Measurements from ENCODE around the gene CDT1. TPM values are rescaled to one million over a fixed set of nuclear protein-coding genes. Genes with fewer than 3 reads are reported as not detected.

The CDT1 gene
- total RNA-seq, 1 donor from 2014 or later = 10.8 TPM

DNA sequence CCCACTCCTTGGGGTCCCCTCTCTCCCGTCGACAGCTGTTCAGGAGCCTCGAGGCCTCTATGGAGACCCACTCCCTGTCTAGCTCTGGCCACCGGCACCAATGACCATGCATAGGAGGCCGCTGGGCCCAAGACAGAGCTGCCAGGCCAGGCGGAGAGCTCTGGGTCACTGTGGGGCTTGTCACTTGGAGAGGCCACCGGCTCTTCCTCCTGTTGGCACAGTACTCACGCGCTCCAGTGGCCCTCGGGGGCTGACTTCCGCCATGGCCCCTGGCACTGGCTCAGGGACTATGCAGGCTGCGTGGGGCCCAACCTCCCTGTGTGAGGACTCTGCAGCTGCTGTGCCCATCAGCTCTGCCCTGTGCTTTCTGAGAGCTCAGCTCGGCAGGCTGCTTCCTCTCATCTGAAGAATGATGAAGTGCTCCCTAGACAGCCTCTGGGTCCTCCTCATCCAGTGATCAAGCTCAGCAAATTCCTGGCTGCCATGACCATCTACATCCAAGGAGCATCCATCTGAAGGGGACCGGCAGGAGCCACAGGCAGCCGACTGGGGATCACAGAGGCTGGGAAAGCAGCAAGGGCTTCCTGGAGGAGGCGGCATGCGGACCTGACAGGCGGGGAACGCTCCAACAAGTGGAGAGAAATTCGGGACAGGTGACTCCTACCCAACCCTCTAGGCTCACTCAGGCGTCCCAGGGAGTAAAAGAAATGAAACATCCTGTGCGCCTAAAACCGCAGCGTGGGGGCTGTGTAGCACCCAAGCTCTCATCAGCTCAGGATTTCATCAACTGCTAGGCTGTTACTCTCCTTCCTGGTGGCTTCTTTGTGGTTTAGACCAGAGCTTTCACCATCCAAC, 36.4 kb downstream of the CDT1 start:
- TF ChIP-seq POLR2AphosphoS5 (IDR thresholded peaks at IDR 0.05; ENCODE audit: insufficient read depth in 1 of 2, low read depth in 1 of 2) (no peak), CTCF (IDR thresholded peaks at IDR 0.05) (no peak), POLR2A (IDR thresholded peaks at IDR 0.05) (no peak)
- no peak overlapping the region for H3K4me3 ChIP-seq
- H3K9me3 ChIP-seq = no peaks in the 10 kb centered on the region
- intact Hi-C loops (cut with DNase I) = no loop called here
- no peak overlapping the region for H3K27ac ChIP-seq
- peaks cover 0 to 24% of the 10 kb centered on the region in 2 donors for H3K36me3 ChIP-seq
- H3K4me1 ChIP-seq = no peaks in the 10 kb centered on the region
- H3K27me3 ChIP-seq = no peaks in the 10 kb centered on the region
- DNase-seq (ENCODE audit: extremely low spot score in 2 of 2) = no peak

- no peak for DNase-seq (ENCODE audit: extremely low spot score in 2 of 2)
- H3K27me3 ChIP-seq = no peaks in the 10 kb centered on the region
- H3K4me1 ChIP-seq = no peaks in the 10 kb centered on the region
- peaks cover 0 to 24% of the 10 kb centered on the region in 2 donors for H3K36me3 ChIP-seq
- intact Hi-C loops (cut with DNase I) = no loop called here
- H3K27ac ChIP-seq = no peak overlapping the region
- no peaks in the 10 kb centered on the region for H3K9me3 ChIP-seq
- no peak overlapping the region for H3K4me3 ChIP-seq
- TF ChIP-seq POLR2AphosphoS5 (IDR thresholded peaks at IDR 0.05; ENCODE audit: insufficient read depth in 1 of 2, low read depth in 1 of 2) = no peak
- TF ChIP-seq CTCF (IDR thresholded peaks at IDR 0.05) = no peak
- TF ChIP-seq POLR2A (IDR thresholded peaks at IDR 0.05) = no peak
Observed at GRCh38 chr16:88840600-88841215, 37.1 kb downstream of the CDT1 start.

- intact Hi-C loops (cut with DNase I) = no loop called here
- no peak for TF ChIP-seq CTCF (IDR thresholded peaks at IDR 0.05)
- TF ChIP-seq POLR2AphosphoS5 (IDR thresholded peaks at IDR 0.05; ENCODE audit: insufficient read depth in 1 of 2, low read depth in 1 of 2) = no peak
- TF ChIP-seq POLR2A (IDR thresholded peaks at IDR 0.05) = no peak
- H3K4me1 ChIP-seq = no peaks in the 10 kb centered on the region
- H3K27me3 ChIP-seq = no peaks in the 10 kb centered on the region
- no peak overlapping the region for H3K4me3 ChIP-seq
- no peak for DNase-seq (ENCODE audit: extremely low spot score in 2 of 2)
- no peak overlapping the region for H3K27ac ChIP-seq
- peaks cover 0 to 24% of the 10 kb centered on the region in 2 donors for H3K36me3 ChIP-seq
- H3K9me3 ChIP-seq = no peaks in the 10 kb centered on the region
Observed at GRCh38 chr16:88841521-88842307, 38.1 kb downstream of the CDT1 start.

- TF ChIP-seq POLR2A (IDR thresholded peaks at IDR 0.05) (no peak), CTCF (IDR thresholded peaks at IDR 0.05) (no peak), POLR2AphosphoS5 (IDR thresholded peaks at IDR 0.05; ENCODE audit: insufficient read depth in 1 of 2, low read depth in 1 of 2) (no peak)
- DNase-seq (ENCODE audit: extremely low spot score in 2 of 2) = no peak
- intact Hi-C loops (cut with DNase I) = no loop called here
- H3K4me1 ChIP-seq = no peaks in the 10 kb centered on the region
- no peaks in the 10 kb centered on the region for H3K27me3 ChIP-seq
- H3K36me3 ChIP-seq = peaks cover 0 to 24% of the 10 kb centered on the region in 2 donors
- no peaks in the 10 kb centered on the region for H3K9me3 ChIP-seq
- H3K4me3 ChIP-seq = no peak overlapping the region
- no peak overlapping the region for H3K27ac ChIP-seq
Observed at GRCh38 chr16:88842308-88842756, 38.7 kb downstream of the CDT1 start.

All from vagina (tissue), 2 donors.